SK-N-SH (cell line): Measurements from ENCODE around the gene GSTM5. TPM values are rescaled to one million over a fixed set of nuclear protein-coding genes. Genes with fewer than 3 reads are reported as not detected.

Source experiments
- CTCF ChIA-PET: fragments of 300-600, 350-600 bp; formaldehyde crosslinking; extraction: SDS; loops from one replicate; lab custom pipeline; 2021; lab: Yijun Ruan, JAX
- POLR2A ChIA-PET: fragments of 350-600 bp; sonication (Branson Sonifier 250); formaldehyde crosslinking; extraction: SDS; loops from one replicate; lab custom pipeline; 2020; ENCODE audit warnings: antibody characterized with exemption, inconsistent platforms; lab: Yijun Ruan, JAX
- DNase-seq: peaks from one replicate; pipeline ENCODE4 v3.0.0; 2012
- H2AFZ ChIP-seq: fragments of 200-600 bp; sonication (generic); 2 replicates; pipeline ENCODE4 v1.8.1; 2016; ENCODE audit warnings: antibody characterized with exemption, mild to moderate bottlenecking, low read depth
- H3F3A ChIP-seq: fragments of 200-600 bp; sonication (generic); replicated peaks from 2 replicates; pipeline ENCODE3; 2016; ENCODE audit warnings: antibody characterized with exemption, mild to moderate bottlenecking; ENCODE audit not compliant: insufficient read depth
- H3K27ac ChIP-seq, 2 experiments: fragments of 200-500 bp in 1 of 2; fragments of 200-600 bp in 1 of 2; sonication (Bioruptor generic) in 1 of 2; sonication (generic), shearing (Covaris generic) in 1 of 2; 2 replicates each; pipeline versions ENCODE4 v1.5.1 to v1.6.1; 2014 to 2016; ENCODE audit warnings: low read depth in 2 of 2, inconsistent platforms in 1 of 2, low read length in 1 of 2, mild to moderate bottlenecking in 1 of 2, mixed read lengths in 1 of 2
- H3K27me3 ChIP-seq: fragments of 200-600 bp; sonication (generic), shearing (Covaris generic); 2 replicates; pipeline ENCODE4 v1.6.1; 2016; ENCODE audit warnings: mixed run types; ENCODE audit not compliant: insufficient read depth
- H3K36me3 ChIP-seq, 2 experiments: fragments of 200-500 bp in 1 of 2; fragments of 200-600 bp in 1 of 2; sonication (Bioruptor generic) in 1 of 2; sonication (generic) in 1 of 2; replicated peaks in 1 of 2; 2 replicates each; pipeline versions ENCODE3 to v1.5.1; 2014 to 2016; ENCODE audit warnings: low read length in 1 of 2, mild to moderate bottlenecking in 1 of 2; ENCODE audit not compliant: insufficient read depth in 2 of 2, control insufficient read depth in 1 of 2
- H3K4me1 ChIP-seq, 2 experiments: fragments of 200-500 bp in 1 of 2; fragments of 200-600 bp in 1 of 2; sonication (Bioruptor generic) in 1 of 2; sonication (generic), shearing (Covaris generic) in 1 of 2; 2 replicates each; pipeline versions ENCODE4 v1.5.1 to v1.6.1; 2014 to 2016; ENCODE audit warnings: low read depth in 1 of 2, low read length in 1 of 2, mixed run types in 1 of 2; ENCODE audit not compliant: insufficient read depth in 2 of 2, control insufficient read depth in 1 of 2
- H3K4me2 ChIP-seq: fragments of 200-600 bp; sonication (generic), shearing (Covaris generic); 2 replicates; pipeline ENCODE4 v1.6.1; 2017; ENCODE audit warnings: mixed run types
- H3K4me3 ChIP-seq, 2 experiments: fragments of 200-500 bp in 1 of 2; fragments of 200-600 bp in 1 of 2; sonication (Bioruptor generic) in 1 of 2; sonication (generic), shearing (Covaris generic) in 1 of 2; 2 replicates each; pipeline versions ENCODE4 v1.5.1 to v1.8.1; 2014 to 2016; ENCODE audit warnings: low read depth in 2 of 2, inconsistent platforms in 1 of 2, low read length in 1 of 2, mild to moderate bottlenecking in 1 of 2, mixed read lengths in 1 of 2, moderate library complexity in 1 of 2
- H3K79me2 ChIP-seq: fragments of 200-600 bp; sonication (generic); 2 replicates; pipeline ENCODE4 v1.8.1; 2017; ENCODE audit warnings: mild to moderate bottlenecking; ENCODE audit not compliant: insufficient read depth
- H3K9ac ChIP-seq: fragments of 200-600 bp; sonication (generic); 2 replicates; pipeline ENCODE4 v1.6.1; 2017; ENCODE audit warnings: mixed run types
- H3K9me2 ChIP-seq: fragments of 200-600 bp; sonication (generic); 2 replicates; pipeline ENCODE4 v1.6.1; 2017; ENCODE audit warnings: mixed run types
- H3K9me3 ChIP-seq: fragments of 200-600 bp; sonication (generic); 2 replicates; pipeline ENCODE4 v1.6.1; 2017; ENCODE audit warnings: mixed run types, mild to moderate bottlenecking, moderate library complexity
- H4K20me1 ChIP-seq: fragments of 200-600 bp; sonication (generic); 2 replicates; pipeline ENCODE4 v1.6.1; 2017; ENCODE audit warnings: mild to moderate bottlenecking, mixed run types; ENCODE audit not compliant: insufficient read depth
- CTCF ChIP-seq: fragments of 200-600 bp; sonication (generic); IDR thresholded peaks from 2 replicates; pipeline ENCODE4 v1.6.1; 2017; ENCODE audit warnings: antibody characterized with exemption, mild to moderate bottlenecking, moderate library complexity
- FOXM1 ChIP-seq: IDR thresholded peaks from 2 replicates; pipeline ENCODE4 v1.4.0; 2012; ENCODE audit warnings: low read depth, mild to moderate bottlenecking
- GATA2 ChIP-seq: sonication (generic); formaldehyde crosslinking; IDR thresholded peaks from 2 replicates; pipeline ENCODE4 v1.5.0; 2020; ENCODE audit warnings: mild to moderate bottlenecking, missing genetic modification reagents
- MEF2A ChIP-seq: IDR thresholded peaks from 2 replicates; pipeline ENCODE4 v1.4.0; 2012; ENCODE audit warnings: low read depth, borderline replicate concordance
- MXI1 ChIP-seq: IDR thresholded peaks from 2 replicates; pipeline ENCODE4 v1.6.1; 2012; ENCODE audit warnings: mild to moderate bottlenecking, low read depth, low read length, improper control_type of control experiment
- NRF1 ChIP-seq: IDR thresholded peaks from 2 replicates; pipeline ENCODE4 v1.6.1; 2012; ENCODE audit warnings: low read depth, mild to moderate bottlenecking, low read length
- POLR2AphosphoS5 ChIP-seq: IDR thresholded peaks from 2 replicates; pipeline ENCODE4 v1.6.1; 2012; ENCODE audit warnings: low read depth, low read length
- RAD21 ChIP-seq: IDR thresholded peaks from 2 replicates; pipeline ENCODE4 v1.6.1; 2012; ENCODE audit warnings: mild to moderate bottlenecking, low read length
- RCOR1 ChIP-seq: fragments of 150-350 bp; IDR thresholded peaks from 2 replicates; pipeline ENCODE4 v1.6.1; 2017; ENCODE audit warnings: antibody characterized with exemption, low read length
- RFX5 ChIP-seq: IDR thresholded peaks from 2 replicates; pipeline ENCODE4 v1.6.1; 2012; ENCODE audit warnings: mild to moderate bottlenecking, improper control_type of control experiment, low read length
- RXRA ChIP-seq: IDR thresholded peaks from 2 replicates; pipeline ENCODE4 v1.4.0; 2012; ENCODE audit warnings: low read depth, mild to moderate bottlenecking, borderline replicate concordance
- TAF1 ChIP-seq: IDR thresholded peaks from 2 replicates; pipeline ENCODE4 v1.6.1; 2012; ENCODE audit warnings: low read depth, mild to moderate bottlenecking, low read length, moderate library complexity, borderline replicate concordance
- TCF12 ChIP-seq: IDR thresholded peaks from 2 replicates; pipeline ENCODE4 v1.4.0; 2012
- YY1 ChIP-seq: IDR thresholded peaks from 2 replicates; pipeline ENCODE4 v1.4.0; 2012; ENCODE audit warnings: low read depth, mild to moderate bottlenecking
- WGBS: methylation state at CpG from one replicate; pipeline ENCODE4 v1.1.6; 2017; ENCODE audit warnings: low lambda C conversion rate; 5-methylcytosine and 5-hydroxymethylcytosine counted together
- polyA plus RNA-seq, 3 experiments: library from polyadenylated mRNA; depleted of rRNA; stranded (reverse); fragments of >200 nt; gene quantifications; 2 replicates each; pipeline ENCODE4 v1.2.3, GENCODE V29; 2012
- TF ChIP-seq, protein P1 (sequence below): IDR thresholded peaks from 2 replicates; pipeline ENCODE4 v1.6.1; 2012; ENCODE audit warnings: mild to moderate bottlenecking, low read depth, low read length, moderate library complexity
- TF ChIP-seq, protein P2 (sequence below): IDR thresholded peaks from 2 replicates; pipeline ENCODE4 v1.4.0; 2012; ENCODE audit warnings: low read depth, borderline replicate concordance
- TF ChIP-seq, protein P3 (sequence below): IDR thresholded peaks from 2 replicates; pipeline ENCODE4; 2012

Gene GSTM5
- polyA plus RNA-seq, 1 of the 3 experiments (the other 2 are of a cell fraction), result not detected

- Histone ChIP-seq H3K4me2 (no peak overlapping the region), H3K9me3 (no peaks in the 10 kb centered on the region), H3K9me2 (no peaks in the 10 kb centered on the region)
- TF ChIP-seq, protein P1, sequence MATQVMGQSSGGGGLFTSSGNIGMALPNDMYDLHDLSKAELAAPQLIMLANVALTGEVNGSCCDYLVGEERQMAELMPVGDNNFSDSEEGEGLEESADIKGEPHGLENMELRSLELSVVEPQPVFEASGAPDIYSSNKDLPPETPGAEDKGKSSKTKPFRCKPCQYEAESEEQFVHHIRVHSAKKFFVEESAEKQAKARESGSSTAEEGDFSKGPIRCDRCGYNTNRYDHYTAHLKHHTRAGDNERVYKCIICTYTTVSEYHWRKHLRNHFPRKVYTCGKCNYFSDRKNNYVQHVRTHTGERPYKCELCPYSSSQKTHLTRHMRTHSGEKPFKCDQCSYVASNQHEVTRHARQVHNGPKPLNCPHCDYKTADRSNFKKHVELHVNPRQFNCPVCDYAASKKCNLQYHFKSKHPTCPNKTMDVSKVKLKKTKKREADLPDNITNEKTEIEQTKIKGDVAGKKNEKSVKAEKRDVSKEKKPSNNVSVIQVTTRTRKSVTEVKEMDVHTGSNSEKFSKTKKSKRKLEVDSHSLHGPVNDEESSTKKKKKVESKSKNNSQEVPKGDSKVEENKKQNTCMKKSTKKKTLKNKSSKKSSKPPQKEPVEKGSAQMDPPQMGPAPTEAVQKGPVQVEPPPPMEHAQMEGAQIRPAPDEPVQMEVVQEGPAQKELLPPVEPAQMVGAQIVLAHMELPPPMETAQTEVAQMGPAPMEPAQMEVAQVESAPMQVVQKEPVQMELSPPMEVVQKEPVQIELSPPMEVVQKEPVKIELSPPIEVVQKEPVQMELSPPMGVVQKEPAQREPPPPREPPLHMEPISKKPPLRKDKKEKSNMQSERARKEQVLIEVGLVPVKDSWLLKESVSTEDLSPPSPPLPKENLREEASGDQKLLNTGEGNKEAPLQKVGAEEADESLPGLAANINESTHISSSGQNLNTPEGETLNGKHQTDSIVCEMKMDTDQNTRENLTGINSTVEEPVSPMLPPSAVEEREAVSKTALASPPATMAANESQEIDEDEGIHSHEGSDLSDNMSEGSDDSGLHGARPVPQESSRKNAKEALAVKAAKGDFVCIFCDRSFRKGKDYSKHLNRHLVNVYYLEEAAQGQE, result no peak
- 0 out of 2 replicates have a peak, but pooled peaks have one; percentile 6 for TF ChIP-seq RAD21
- TF ChIP-seq, all 33 proteins: peak for 1
- Histone ChIP-seq H3K9ac (no peak overlapping the region), H3K4me1 (no peaks in the 10 kb centered on the region; a peak in 1 of 4 replicates), H4K20me1 (no peaks in the 10 kb centered on the region), H2AFZ (no peak overlapping the region), H3F3A (no peaks in the 10 kb centered on the region), H3K79me2 (no peaks in the 10 kb centered on the region), H3K27me3 (no peaks in the 10 kb centered on the region), H3K36me3 (no peaks in the 10 kb centered on the region), H3K27ac (no peak overlapping the region), H3K4me3 (no peak overlapping the region)
- DNase-seq, result no peak
- POLR2A ChIA-PET, result no interaction called here
- CTCF ChIA-PET, result interaction anchor here (1.1 kb wide), 1 partner anchor 54 kb away, joined by 3 read pairs; no protein-coding TSS in a partner anchor
- WGBS, result 44% methylated on average over 8 of the region's 8 CpGs
Measured at GRCh38 chr1:109704173-109704572, 7.9 kb upstream of the GSTM5 start.

DNA sequence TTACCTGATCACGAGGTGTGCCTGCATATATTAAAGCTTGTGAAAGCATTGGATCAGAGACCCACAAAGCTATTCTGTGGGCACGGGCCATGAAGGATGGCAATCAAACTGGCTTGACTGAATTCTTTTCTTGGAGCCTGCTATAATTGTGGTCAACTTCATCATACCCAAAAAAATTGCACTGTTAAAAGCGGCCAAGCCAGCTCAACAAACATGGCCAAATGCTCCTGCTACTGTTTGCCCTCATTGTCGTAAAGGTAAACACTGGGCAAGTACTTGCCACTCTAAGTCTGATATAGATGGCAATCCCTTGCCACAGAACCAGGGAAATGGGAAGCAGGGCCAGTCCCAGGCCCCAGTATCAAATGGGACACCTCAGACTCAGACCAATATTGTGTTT, 6.6 kb upstream of the GSTM5 start:
- Histone ChIP-seq H2AFZ (no peak overlapping the region), H3K9ac (no peak overlapping the region), H4K20me1 (no peaks in the 10 kb centered on the region), H3K4me2 (no peak overlapping the region), H3K4me1 (no peaks in the 10 kb centered on the region; a peak in 1 of 4 replicates), H3K27ac (no peak overlapping the region), H3F3A (no peaks in the 10 kb centered on the region), H3K27me3 (no peaks in the 10 kb centered on the region), H3K4me3 (no peak overlapping the region), H3K9me2 (no peaks in the 10 kb centered on the region), H3K36me3 (no peaks in the 10 kb centered on the region), H3K9me3 (no peaks in the 10 kb centered on the region), H3K79me2 (no peaks in the 10 kb centered on the region)
- DNase-seq, result no peak
- 38% methylated on average over 4 of the region's 4 CpGs for WGBS
- ChIA-PET CTCF (interaction anchor here (1.2 kb wide), 1 partner anchor 68 kb away, joined by 3 read pairs; no protein-coding TSS in a partner anchor), POLR2A (no interaction called here)
- no peak for TF ChIP-seq MEF2A
- no peak for TF ChIP-seq RXRA
- TF ChIP-seq MXI1, result no peak
- TF ChIP-seq TAF1, result no peak
- TF ChIP-seq, protein P2, sequence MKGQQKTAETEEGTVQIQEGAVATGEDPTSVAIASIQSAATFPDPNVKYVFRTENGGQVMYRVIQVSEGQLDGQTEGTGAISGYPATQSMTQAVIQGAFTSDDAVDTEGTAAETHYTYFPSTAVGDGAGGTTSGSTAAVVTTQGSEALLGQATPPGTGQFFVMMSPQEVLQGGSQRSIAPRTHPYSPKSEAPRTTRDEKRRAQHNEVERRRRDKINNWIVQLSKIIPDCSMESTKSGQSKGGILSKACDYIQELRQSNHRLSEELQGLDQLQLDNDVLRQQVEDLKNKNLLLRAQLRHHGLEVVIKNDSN, result no peak
- TF ChIP-seq, protein P1, result no peak
- TF ChIP-seq TCF12, result no peak
- TF ChIP-seq RCOR1, result no peak
- TF ChIP-seq GATA2 (CRISPR knock-in tag), result no peak
- no peak for TF ChIP-seq CTCF
- no peak for TF ChIP-seq FOXM1
- TF ChIP-seq RFX5, result no peak
- no peak for TF ChIP-seq NRF1
- TF ChIP-seq, protein P3, sequence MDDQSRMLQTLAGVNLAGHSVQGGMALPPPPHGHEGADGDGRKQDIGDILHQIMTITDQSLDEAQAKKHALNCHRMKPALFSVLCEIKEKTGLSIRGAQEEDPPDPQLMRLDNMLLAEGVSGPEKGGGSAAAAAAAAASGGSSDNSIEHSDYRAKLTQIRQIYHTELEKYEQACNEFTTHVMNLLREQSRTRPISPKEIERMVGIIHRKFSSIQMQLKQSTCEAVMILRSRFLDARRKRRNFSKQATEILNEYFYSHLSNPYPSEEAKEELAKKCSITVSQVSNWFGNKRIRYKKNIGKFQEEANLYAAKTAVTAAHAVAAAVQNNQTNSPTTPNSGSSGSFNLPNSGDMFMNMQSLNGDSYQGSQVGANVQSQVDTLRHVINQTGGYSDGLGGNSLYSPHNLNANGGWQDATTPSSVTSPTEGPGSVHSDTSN, result no peak
- TF ChIP-seq POLR2AphosphoS5, result no peak
- no peak for TF ChIP-seq YY1
